Islet precursor cell (in vitro differentiated cells): Measurements from ENCODE around the gene NXN.
"Not testable (repeated sequence)": the region's sequence is repeated elsewhere in the genome, so short reads cannot be mapped to it uniquely, and the experiment has no call there.

Experiments
- DNase-seq: peaks from one replicate; pipeline ENCODE4 v3.0.0-alpha.2; 2018

NXN gene

DNA sequence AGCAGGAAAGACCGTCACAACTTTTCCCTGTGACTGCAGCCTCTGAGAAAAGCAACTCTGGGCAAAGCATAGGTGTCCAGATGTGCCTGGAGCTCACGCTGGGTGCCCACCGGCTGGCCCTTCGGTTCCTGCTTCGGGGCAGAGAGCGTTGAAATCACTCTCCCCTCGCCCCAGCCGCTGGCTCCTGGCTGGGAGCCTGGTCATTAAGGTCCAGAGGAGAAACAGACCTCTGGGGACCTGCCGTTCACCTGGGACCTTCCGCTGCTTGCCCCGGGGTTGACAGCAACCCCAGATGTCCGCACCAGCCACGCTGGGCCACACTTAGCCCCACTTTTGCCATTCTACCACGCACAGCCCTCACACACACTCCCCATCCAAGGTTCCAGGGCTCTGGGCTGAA lies 184.3 kb downstream of the NXN start:
- peak; percentile 50 for DNase-seq

DNA sequence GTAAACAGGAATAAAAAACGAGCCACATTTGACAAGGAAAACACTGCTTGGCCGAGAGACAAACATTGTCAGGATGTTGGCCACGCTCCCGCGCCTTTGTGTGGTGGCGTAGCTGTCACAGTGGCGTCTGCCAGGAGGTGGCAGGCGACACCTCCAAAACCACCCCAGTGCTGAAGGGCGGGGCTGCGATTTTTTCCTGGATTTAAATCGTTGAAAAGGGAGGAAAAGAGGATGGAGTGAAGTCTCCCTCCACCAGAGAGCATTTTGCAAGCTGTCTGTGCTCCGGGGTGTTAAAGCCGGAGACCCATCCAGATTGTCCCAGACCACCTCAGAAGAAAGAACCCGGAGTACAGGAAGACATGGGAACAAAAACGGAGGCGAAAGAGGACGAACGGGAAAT lies 184.7 kb downstream of the NXN start:
- DNase-seq, result peak; percentile 87

DNA sequence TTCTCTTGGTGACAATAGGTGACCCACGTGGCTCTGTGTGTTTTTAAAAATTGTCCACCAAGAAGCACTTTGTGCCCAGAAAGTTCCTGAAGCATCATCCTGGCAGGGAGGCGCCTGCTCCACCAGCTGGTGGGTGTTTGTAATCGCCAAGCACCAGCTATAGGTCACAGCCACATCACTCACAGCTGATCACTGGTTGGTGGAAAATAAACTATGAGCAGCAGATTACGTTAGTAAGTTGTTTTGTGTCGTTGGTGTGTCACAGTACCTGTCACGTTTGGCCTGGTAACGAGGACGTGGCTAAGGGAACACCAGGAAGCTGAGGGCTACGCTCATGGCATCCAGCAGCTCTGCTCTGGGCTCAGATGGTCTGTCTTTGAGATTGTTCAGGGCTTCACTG lies 187.3 kb downstream of the NXN start:
- peak; percentile 55 for DNase-seq

DNA sequence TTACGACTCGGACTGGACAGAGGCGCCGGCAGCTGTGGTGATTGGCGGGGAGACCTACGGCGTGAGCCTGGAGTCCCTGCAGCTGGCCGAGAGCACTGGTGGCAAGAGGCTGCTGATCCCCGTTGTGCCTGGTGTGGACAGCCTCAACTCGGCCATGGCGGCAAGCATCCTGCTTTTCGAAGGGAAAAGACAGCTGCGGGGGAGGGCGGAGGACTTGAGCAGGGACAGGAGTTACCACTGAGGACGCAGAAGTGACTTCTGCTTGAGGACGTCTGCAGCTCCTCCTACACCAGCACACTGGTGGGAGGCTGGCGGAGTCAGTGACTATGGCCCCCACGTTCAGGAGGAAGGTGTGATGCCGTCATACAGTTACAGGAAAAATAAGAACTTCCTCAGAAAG lies 187.7 kb downstream of the NXN start:
- DNase-seq, result peak; percentile 55

DNA sequence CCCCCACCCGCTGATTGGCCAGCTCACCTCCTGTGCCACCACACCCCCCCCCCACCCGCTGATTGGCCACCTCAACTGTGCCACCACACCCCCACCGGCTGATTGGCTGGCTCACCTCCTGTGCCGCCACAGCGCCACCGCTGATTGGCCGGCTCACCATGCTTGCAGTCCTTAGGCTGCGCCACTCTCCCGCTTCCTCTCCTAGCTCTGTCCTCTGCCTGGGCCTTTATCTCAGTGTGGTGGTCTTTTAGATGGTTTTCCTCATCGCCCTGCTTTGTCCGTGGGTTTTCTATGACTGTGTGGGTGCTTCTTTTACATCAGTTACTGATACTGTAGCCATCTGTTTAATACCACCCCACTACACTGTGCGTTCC lies 188.7 kb downstream of the NXN start:
- peak; percentile 85 for DNase-seq

DNA sequence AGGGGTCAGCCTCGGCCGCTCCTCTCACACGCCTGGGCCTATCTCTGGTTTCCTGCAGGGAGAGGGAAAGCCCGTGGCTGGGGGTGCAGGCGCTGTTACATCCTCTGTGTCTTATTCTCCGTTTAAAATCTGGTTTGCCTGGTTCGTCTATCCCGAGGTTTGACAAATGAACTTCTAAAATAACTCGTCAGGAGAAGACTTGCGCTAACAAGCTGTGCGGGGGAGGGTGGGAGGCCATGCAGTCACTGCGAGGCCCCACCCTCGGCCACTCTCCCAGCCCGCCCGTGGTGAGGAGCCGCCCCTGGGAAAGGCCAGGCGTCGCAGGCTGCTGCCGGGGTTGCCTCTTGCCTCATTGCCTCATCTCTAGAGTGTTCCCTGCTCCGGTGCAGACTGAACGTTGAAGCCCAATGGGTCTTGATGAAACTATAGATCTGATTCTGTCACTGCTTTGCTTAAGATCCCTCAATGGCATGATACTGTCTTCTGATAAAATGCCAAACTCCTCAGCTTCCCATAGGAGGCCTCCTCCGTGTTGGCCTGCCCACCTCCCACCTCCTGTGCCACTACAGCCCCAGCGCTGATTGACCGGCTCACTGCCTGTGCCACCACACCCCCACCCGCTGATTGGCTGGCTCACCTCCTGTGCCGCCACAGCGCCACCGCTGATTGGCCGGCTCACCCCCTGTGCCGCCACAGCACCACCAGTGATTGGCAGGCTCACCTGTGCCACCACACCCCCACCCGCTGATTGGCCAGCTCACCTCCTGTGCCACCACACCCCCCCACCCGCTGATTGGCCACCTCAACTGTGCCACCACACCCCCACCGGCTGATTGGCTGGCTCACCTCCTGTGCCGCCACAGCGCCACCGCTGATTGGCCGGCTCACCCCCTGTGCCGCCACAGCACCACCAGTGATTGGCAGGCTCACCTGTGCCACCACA lies 189.4 kb downstream of the NXN start:
- peak; percentile 93 for DNase-seq

DNA sequence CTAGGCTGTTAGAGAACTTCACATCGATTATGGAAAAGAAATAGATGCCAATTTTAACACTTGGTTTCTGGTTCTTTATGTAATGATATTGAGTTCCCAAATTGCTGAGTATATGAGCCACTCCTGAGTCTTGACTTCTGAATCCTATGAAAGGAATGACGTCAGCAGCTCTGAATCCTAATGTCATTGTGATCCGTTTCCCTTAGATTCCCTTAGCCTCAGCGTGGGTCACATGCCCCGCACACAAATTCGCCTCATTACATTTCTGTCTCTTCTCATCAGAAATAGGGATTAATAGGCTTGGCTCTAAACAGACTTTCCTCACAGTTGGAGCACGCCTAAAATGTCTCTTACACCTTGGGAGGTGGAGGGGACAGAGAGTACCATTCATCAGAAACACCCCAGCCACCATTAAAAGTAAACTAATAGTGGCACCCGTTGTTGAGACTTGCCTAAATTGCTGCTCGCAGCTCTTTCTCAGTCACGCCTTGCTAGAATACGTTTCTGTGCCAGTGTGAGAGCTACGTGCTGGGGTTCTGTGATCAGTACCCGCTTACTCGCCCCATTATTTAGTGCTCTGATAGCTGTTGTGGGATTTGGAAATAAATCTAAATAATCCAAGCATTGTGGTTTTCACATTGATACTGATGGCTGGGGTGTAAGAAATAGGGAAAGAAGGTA lies 190.3 kb downstream of the NXN start:
- peak; percentile 43 for DNase-seq

DNA sequence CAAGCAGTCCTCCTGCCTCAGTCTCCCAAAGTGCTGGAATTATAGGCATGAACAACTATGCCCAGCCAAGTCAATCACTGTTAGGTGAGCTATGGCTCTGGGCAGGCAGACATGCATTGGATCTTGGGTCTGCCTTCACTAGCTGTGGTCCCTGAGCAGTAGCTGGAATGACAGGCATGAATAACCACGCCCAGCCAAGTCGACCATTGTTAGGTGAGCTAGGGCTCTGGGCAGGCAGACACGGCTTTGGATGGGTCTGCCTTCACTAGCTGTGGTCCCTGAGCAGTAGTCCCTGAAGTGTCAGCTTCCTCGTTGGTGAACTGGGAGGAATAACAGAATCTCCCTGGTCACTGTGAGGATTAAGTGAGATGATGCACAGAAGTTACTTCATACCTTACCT lies 191.0 kb downstream of the NXN start:
- DNase-seq, result peak; percentile 60

DNA sequence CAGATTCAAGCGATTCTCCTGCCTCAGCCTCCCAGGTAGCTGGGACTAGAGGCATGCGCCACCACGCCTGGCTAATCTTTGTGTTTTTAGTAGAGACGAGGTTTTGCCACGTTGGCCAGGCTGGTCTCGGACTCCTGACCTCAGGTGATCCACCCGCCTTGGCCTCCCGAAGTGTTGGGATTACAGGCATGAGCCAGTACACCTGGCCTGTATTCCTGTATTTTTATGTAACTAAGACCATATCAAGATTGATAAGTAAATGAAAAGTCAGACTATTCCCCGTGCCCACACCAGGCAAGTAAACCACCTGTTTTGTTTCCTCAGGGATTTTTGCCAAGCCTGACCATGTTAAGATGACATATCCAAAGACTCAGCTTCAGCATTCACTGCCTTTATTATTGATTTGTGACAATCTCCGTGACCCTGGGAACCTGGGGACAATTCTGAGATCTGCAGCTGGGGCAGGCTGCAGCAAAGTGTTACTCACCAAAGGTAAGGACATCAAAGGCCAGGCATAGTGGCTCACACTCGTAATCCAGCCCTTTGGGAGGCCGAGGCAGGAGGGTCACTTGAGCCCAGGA lies 191.8 kb downstream of the NXN start:
- DNase-seq, result peak; percentile 50

DNA sequence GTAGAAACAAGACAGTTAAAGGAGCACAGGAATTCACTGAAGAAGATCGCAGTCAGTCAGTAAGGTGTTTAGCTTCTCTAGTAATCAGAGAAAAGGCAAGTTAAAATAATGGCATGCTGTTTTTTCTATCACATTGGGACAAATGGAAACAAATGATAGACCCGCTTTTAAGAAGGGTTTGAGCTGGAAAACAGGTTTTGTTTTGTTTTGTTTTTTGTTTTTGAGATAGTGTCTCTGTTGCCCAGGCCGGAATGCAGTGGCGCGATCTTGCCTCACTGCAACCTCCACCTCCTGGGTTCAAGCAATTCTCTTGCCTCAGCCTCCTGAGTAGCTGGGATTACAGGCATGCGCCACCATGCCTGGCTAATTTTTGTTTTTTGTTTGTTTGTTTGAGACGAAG lies 193.7 kb downstream of the NXN start:
- DNase-seq, result not testable (repeated sequence)

DNA sequence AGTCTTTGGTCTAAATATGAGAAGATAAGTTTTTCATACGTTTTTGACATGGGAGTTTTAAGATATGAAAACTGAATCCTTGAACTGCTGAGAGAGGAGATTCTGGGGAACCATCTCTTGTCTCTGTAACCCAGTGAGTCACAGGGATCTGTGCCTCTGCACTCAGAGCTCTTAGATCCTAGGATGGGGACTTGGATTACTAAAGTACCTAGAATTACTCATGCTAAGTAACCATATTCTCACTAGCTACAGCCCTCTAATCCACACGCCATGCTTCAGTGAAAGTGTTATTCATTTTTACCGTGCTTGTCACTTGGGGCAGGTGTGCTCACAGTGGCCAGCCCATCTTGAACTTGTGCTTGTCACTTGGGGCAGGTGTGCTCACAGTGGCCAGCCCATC lies 195.4 kb downstream of the NXN start:
- no peak for DNase-seq

DNA sequence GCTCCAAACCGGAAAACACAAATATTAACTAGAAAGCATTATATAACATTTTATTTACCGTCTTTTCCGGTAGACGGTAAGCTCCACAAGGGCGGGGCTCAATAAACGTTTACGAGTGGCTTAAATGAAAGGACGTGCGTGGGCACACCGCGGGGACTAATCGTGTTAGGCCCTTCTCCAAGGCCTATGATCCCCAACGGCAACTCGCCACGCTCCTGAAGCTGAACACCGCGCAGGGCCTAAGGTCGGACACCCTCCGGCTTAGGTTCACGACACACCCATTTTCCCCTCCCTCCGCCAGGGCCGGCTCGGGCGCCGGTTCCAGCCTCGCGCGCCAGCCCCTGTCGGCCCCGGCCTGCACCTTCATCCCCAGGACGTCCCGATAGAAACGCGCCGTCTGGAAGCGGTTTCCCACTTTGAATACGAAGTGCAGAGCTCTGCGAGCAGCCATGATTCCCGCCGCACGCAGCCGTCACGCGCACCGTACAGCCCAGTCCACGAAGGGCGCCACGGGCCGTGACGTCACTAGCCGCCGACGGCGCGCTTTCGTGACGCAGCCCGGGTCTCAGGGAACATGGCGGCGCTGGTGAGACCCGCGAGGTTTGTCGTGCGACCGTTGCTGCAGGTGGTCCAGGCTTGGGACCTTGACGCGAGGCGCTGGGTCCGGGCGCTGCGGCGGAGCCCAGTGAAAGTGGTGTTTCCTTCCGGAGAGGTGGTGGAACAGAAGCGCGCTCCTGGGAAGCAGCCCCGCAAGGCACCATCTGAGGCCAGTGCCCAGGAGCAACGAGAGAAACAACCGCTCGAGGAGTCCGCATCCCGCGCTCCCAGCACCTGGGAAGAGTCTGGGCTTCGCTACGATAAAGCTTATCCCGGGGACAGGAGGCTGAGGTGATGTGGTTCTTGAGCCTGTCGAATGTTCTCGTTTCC lies 197.5 kb downstream of the NXN start, which contains the start of the genes GLOD4 and MRM3:
TSS of gene GLOD4 (minus strand) at position 476 of the 927 bp plus-strand sequence. CDS start at position 451, 25 bp downstream.
TSS of gene MRM3 (plus strand) at position 549 of the 927 bp plus-strand sequence. CDS start at position 575, 26 bp downstream.
- peak; percentile 96 for DNase-seq

DNA sequence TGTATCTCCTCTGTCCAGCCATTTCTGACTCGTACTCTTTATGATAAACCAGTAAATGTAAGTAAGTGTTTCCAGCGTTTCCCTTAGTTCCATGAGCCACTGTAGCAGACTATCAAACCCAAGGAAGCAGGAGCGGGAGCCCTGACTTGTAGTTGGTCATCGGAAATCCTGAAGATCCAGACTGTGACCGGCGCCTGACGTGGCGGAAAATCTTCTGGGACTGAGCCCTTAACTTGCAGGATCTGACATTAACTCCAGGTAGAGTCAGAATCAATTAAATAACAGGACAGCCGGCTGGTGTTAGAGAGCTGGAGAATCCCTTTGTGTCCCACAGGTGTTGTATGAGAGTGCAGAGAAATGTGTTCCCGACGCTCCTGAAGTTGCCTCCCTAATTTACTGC lies 201.5 kb downstream of the NXN start:
- DNase-seq, result no peak

DNA sequence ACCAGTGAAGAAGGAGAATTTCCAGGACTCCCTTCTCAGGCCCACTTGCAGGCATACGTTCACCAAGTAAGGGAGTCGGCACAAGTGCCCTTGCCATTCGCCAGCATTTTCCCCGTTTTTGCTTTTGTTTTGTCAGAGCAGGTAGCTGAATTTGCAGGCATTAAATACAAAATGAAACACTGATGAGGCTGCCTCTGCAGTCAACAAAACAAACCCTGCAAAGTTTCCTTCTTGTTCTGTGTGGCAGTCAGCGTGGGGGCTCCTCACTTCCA lies 205.3 kb downstream of the NXN start:
- no peak for DNase-seq

DNA sequence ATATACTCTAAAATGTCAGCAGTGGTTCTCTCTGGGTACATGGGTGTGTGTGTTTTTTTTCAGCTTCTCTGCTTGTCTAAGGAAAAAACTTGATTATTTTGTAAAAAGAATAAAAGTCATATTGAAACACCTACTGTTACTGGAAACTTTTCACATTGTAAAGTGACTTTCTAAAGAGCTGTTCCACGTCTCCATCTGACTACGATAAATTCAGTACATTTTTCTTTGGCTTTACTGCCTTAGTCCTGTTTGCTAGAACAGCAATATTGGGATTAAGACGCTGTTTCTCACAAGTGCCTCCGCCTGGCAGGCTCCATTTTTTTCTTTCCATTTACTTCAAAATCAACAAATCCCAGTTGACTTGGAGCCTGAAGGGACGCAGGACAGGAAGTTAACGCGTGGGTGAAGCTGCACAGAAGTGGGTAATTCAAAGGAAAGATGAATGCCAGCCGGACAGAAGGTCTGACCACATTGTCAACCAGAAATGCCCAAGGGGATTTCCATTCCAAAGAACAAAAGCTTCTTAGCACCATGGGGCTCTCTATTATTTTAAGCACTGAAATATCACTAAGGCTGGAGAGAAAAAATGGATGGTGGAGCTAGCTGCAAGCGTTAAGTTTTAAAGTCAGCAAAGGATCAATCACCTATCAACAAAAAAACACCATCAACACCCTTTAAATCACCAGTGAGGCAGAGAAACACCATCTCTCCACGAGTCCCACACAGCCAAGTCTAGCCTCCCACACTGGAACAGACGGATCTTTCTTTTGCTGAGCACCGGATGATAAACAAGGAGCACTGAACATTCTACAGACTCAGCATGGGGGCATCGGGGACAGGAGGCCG lies 205.9 kb downstream of the NXN start:
- DNase-seq, result no peak

DNA sequence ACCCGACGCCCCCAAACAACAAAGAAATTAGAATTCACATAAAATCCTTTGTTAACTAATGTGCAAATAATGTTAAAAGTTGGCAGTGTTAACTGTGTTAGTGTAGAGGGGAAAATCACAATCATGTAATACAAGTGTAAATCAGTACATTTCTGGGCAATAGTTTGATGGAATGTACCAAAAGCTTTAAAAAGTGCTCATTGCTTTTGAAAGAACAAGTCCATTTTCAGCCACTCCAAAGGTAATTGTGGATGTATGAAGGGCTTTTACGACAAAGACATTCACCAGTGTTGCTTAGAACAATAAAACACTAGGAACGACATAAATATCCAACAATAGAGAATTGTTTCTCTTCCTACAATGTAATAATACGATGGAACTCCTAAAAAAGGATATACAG lies 206.6 kb downstream of the NXN start:
- DNase-seq, result no peak

DNA sequence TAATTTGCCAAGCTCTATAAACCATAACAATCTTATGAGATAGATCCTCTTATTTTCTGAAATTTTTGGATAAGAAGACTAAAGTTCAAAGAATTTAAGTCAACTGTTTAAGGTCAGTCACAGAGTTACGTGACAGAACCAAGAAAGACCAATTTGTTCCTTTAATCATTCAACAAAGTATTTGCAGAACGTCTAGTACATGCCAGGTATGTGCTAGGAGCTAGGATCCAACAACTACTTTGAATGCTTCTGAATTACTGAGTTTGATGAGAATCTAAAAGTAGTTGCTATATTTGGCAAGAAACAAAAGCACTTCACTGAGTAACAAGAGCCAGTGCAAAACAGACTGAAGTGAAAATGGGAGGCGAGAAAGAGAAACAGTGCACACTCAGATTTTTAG lies 212.5 kb downstream of the NXN start:
- DNase-seq, result no peak

DNA sequence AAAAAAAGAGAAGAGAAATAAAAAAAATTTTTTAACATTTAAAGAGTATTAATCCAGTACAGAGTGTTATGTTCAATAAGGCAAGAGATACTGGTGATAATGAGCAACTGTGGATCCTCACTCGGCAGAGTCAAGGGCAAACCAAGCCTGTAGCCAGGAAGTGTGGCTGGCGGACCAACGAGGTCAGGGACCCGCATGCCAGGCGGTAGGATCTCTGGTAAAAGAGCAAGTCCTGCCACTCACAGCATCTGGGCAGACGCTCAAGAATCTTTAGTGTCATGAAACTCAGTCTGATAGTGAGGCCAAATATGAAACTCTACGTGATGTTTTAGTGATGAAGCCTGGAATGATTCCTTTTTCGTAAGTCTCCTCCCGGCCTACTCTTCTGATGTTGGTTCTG lies 219.2 kb downstream of the NXN start:
- DNase-seq, result peak; percentile 25

DNA sequence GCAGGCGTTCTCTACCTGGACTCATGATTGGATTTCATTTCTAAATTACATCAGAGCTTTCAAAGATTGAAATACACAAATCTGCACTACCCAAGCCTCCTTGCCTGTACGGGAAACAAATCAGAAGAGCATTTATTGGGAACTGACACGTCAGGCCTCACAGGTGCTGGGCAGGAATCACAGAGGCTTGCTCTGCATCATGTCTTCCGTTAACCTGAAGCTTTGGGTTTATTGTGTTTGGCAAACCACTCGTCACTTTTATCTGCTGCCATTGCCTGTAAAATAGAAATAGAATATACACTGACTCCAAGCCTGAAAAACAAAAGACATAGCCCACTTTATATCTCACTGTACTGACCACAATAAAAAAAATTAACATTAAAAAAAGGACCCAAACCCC lies 219.6 kb downstream of the NXN start:
- DNase-seq, result no peak

DNA sequence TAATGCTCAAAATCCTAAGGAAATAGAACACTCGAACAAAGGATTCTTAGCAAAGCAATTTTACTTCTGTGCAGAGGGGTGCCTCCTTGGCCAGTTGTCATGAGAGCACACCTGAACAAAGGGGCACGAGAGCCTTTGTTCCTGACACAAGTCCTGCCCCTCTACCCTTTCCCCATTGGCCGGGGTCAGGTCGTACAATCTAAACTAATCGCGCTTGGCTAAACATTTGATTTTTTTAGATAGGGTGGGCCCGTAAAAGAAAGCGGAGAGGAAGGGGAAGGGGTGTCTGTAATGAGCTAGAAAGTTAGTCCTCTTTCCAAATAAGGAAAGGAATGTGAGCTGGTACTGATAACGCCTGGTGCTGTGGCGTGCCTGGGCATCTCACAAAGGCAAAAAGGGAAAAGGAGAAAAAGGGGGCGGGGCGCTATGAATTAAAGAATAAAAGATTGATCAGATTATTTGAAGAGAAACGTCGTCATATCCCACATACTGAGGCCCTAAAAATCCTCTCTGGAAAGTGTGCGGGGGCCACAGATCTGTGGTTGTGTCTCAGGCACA lies 223.5 kb downstream of the NXN start:
- not testable (repeated sequence) for DNase-seq

DNA sequence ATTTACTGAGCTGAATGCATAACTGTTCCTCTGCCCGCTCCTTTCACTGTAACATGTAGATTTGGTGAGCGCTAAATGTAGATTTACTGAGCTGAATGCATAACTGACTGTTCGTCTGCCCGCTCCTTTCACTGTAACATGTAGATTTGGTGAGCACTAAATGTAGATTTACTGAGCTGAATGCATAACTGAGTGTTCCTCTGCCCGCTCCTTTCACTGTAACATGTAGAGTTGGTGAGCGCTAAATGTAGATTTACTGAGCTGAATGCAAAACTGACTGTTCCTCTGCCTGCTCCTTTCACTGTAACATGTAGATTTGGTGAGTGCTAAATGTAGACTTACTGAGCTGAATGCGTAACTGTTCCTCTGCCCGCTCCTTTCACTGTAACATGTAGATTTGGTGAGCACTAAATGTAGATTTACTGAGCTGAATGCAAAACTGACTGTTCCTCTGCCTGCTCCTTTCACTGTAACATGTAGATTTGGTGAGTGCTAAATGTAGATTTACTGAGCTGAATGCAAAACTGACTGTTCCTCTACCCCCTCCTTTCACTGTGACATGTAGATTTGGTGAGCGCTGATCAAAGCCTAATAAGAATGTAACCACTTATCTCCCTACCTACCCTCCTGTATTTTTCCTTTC lies 224.1 kb downstream of the NXN start:
- DNase-seq, result not testable (repeated sequence)
